AG20443 (cell line): ENCODE data around the gene HAGH.

Experiments used
- DNase-seq: peaks from one replicate; pipeline ENCODE4 v3.0.0; 2012; ENCODE audit warnings: low spot score, mixed read lengths

Gene HAGH

GRCh38 chr16:1773703-1774447 lies 52.8 kb downstream of the HAGH start:
- DNase-seq: peak; percentile 45

GRCh38 chr16:1772908-1773702 lies 53.5 kb downstream of the HAGH start, which contains the start of gene MRPS34:
MRPS34 (minus strand) TSS chr16:1773134; CDS start chr16:1773119, 15 bp downstream.
- DNase-seq: peak; percentile 91

GRCh38 chr16:1772362-1772907 lies 54.2 kb downstream of the HAGH start, which contains the start of gene EME2:
EME2 (plus strand) TSS chr16:1772810; CDS start chr16:1773228, 418 bp downstream.
- DNase-seq: no peak

GRCh38 chr16:1771864-1772361 lies 54.7 kb downstream of the HAGH start:
- DNase-seq: no peak

GRCh38 chr16:1771188-1771863 lies 55.3 kb downstream of the HAGH start, which contains the start of gene NME3:
NME3 (minus strand) TSS chr16:1771543; CDS start chr16:1771534, 9 bp downstream.
- DNase-seq: peak; percentile 92

- peak; percentile 79 for DNase-seq
Measured at GRCh38 chr16:1770328-1771187, 56.1 kb downstream of the HAGH start.

- no peak for DNase-seq
Measured at GRCh38 chr16:1769402-1770300, 57.0 kb downstream of the HAGH start.

- DNase-seq: no peak
Measured at GRCh38 chr16:1768767-1769401, 57.7 kb downstream of the HAGH start.

GRCh38 chr16:1768061-1768766 lies 58.4 kb downstream of the HAGH start:
- DNase-seq: no peak

- DNase-seq: no peak
Measured at GRCh38 chr16:1767116-1767994, 59.3 kb downstream of the HAGH start.

- no peak for DNase-seq
Measured at GRCh38 chr16:1766701-1767100, 59.9 kb downstream of the HAGH start.

GRCh38 chr16:1766231-1766630 lies 60.4 kb downstream of the HAGH start:
- no peak for DNase-seq

GRCh38 chr16:1765826-1766225 lies 60.8 kb downstream of the HAGH start:
- no peak for DNase-seq

GRCh38 chr16:1764971-1765370 lies 61.7 kb downstream of the HAGH start:
- no peak for DNase-seq

- DNase-seq: no peak
Measured at GRCh38 chr16:1763521-1764511, 62.8 kb downstream of the HAGH start.

- DNase-seq: no peak
Measured at GRCh38 chr16:1762879-1763520, 63.6 kb downstream of the HAGH start.
